NCI-H2171 (cell line): ENCODE measurements around the gene PDE6A.
"Not testable (repeated sequence)": the region's sequence is repeated elsewhere in the genome, so short reads cannot be mapped to it uniquely, and the experiment has no call there.

Experiments
- DNase-seq: peaks from one replicate; lab custom pipeline; 2025; lab: John Stamatoyannopoulos, UW

Gene PDE6A

GRCh38 chr5:149860801-149861322 lies 83.7 kb downstream of the PDE6A start:
- no peak for DNase-seq

- DNase-seq, result no peak
Observed at GRCh38 chr5:149859746-149860145, 84.8 kb downstream of the PDE6A start.

GRCh38 chr5:149858481-149858880 lies 86.1 kb downstream of the PDE6A start:
- not testable (repeated sequence) for DNase-seq

GRCh38 chr5:149857499-149857898 lies 87.1 kb downstream of the PDE6A start:
- DNase-seq, result no peak

- DNase-seq, result no peak
Observed at GRCh38 chr5:149855366-149855765, 89.2 kb downstream of the PDE6A start.

DNA sequence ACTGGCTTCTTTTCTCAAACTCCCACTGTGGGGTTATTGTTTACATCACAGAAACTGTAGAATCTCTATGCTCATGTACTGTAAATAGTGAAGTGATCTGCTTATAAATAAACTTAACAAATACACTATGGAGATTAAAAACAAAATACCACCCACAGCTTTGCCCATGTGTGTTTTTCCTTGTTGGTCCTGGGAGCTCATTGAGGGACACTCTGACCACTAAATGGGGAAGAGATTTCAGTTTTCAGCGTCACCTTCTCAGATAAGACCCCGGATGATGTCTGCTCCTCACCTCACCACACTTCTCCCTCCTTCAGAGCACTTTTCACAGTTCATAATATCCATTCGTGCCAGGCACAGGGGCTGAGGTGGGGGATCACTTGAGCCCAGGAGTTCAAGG lies 89.7 kb downstream of the PDE6A start:
- DNase-seq, result no peak

- DNase-seq, result no peak
Observed at GRCh38 chr5:149853701-149854100, 90.9 kb downstream of the PDE6A start.

DNA sequence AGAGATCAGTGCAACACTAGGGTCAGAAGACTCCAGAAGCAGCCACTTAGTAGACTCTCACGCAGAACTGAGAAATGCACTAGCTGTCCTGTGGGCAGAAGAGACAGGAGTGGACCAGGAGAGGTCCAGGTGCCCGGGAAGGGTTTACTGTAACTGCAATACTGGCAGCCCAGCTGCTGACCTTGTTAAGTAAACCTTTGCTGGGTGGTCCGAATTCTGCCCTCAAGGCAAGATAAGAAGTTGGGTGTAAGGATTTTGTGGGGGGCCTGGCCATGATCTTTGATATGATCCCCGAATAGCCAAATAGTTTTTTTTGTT lies 91.3 kb downstream of the PDE6A start:
- no peak for DNase-seq

- no peak for DNase-seq
Observed at GRCh38 chr5:149852641-149853330, 91.8 kb downstream of the PDE6A start.

DNA sequence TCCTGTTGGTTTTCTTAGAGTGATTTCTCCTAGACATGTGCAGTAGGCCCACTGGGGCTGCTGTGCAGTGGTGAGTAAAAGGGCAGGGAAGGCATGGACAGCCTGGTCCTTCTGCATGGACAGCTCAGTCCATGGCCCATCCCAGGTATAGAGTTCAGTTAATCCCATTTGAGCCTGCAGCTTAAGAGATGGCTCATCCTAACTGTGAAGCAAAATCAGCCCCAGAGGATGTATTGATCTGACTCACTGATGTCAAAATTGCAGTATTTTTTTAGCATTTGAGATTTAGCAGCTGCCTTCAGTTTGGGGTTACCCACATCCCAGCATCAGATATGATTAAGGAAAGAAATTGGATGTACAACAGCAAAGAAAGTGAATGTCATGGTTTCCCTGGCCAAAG lies 93.4 kb downstream of the PDE6A start:
- DNase-seq, result no peak

GRCh38 chr5:149849966-149850910 lies 94.4 kb downstream of the PDE6A start:
- DNase-seq, result no peak

- DNase-seq, result no peak
Observed at GRCh38 chr5:149849280-149849965, 95.2 kb downstream of the PDE6A start.

- DNase-seq, result no peak
Observed at GRCh38 chr5:149847611-149848010, 97.0 kb downstream of the PDE6A start.

- no peak for DNase-seq
Observed at GRCh38 chr5:149846021-149846420, 98.6 kb downstream of the PDE6A start.

- DNase-seq, result no peak
Observed at GRCh38 chr5:149845601-149846000, 99.0 kb downstream of the PDE6A start.

DNA sequence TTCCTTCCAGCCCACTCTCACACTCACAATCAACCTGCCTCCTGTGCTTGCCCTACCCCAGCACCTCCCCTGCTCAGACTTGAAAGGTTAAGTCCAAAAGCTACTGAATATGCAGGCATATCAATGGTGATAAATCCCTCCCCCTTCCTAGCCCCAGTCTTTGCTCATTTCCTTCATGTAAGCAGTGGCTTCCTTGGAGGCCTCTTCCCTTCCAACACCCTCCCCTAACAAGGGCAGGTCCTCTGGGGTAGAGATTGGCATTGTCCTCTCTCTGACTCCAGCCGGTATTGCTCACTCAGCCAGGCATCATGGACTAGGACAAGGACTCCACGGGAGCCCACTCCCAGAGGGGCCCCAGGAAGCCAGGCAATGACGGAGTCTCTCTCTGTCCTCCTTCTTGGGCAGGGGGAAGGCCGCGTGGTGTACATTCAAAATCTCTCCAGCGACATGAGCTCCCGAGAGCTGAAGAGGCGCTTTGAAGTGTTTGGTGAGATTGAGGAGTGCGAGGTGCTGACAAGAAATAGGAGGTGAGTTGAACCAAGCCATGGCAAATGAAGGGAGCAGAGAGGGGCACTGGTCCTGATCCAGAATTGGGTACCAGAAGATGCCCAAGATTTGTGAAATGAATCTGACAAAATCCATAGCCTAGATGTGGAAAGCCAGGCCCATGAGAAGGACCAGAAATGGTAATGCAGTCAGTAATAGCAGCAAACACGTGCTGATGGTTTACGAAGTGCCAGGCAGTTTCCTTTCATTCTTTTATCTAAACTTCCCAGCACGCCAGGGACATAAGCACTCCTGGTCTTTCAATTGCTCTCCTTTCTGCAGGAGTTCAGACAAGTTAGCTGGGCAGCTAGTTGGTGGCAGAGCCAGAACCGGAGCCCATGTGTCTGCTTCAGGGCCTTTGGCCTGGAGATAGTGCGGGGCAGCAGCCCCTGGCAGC lies 102.5 kb downstream of the PDE6A start:
- DNase-seq, result no peak

- DNase-seq, result no peak
Observed at GRCh38 chr5:149840226-149840825, 104.3 kb downstream of the PDE6A start.

GRCh38 chr5:149839761-149840160 lies 104.8 kb downstream of the PDE6A start:
- no peak for DNase-seq

DNA sequence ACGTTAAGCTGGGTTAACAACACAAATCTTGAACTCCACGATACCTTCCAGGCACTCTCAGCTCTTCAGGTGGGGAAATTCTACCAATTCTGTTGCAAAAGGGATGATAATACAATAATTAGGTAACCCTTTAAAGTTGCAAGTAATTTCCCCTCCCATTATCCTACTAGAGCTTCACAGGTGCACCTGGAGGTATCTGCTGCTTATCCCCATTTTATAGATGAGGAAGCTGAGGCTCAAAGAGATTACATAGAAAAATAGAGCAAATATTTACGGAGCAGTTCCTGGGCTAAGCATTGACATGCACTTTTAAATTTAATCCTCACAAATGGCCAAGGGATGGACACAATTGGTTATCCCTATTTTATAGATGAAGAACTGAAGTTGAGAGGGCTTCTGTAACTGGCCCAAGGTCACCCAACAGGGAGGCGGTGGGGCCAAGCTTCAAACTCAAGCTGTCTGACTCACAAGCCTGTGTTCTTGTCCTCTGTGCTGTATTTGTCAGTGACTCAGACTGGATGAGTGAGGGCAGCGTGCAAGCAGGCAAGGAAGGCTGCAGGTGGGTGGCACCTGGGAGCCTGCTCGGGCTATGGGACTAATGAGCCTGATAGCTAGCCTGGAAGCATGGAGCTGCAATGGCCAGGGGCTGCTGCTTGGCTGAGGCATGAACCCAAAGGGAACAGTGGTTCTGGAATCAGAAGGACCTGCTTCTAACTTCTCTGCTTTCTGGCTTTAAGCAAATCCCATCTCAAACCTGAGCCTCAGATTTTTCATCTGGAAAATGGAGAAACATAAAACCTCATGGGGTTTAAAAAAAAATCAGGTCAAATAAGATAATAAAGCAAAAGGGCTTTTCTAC lies 105.5 kb downstream of the PDE6A start:
- DNase-seq, result no peak

GRCh38 chr5:149837680-149838269 lies 106.8 kb downstream of the PDE6A start:
- no peak for DNase-seq
